Cardiac muscle cell (in vitro differentiated cells and primary cell): ENCODE results near the gene ZFPM1. TPM values are rescaled to one million over a fixed set of nuclear protein-coding genes. Genes with fewer than 3 reads are reported as not detected.

ENCODE experiments used
- DNase-seq, 2 donors: peaks; one replicate each; pipeline versions ENCODE4 v3.0.0 to v3.0.0-alpha.2; 2010 to 2017; ENCODE audit warnings: low read depth in 1 of 2, low spot score in 1 of 2
- H3K27ac ChIP-seq: fragments of 200-600 bp; sonication (generic); 2 replicates; pipeline ENCODE4 v1.5.1; 2016
- H3K27me3 ChIP-seq: fragments of 200-600 bp; sonication (generic); 2 replicates; pipeline ENCODE4 v1.6.0; 2016; ENCODE audit warnings: control low read depth
- H3K36me3 ChIP-seq: fragments of 200-600 bp; sonication (generic); 2 replicates; pipeline ENCODE4 v1.5.1; 2016; ENCODE audit warnings: control low read depth
- H3K4me1 ChIP-seq: fragments of 200-600 bp; sonication (generic); 2 replicates; pipeline ENCODE4 v1.8.1; 2017; ENCODE audit warnings: low read depth, mild to moderate bottlenecking, mixed run types
- H3K4me3 ChIP-seq: fragments of 200-600 bp; sonication (generic); 2 replicates; pipeline ENCODE4 v1.5.1; 2016; ENCODE audit warnings: mild to moderate bottlenecking
- H3K9me3 ChIP-seq: fragments of 200-600 bp; sonication (generic); 2 replicates; pipeline ENCODE4 v1.5.1; 2017; ENCODE audit warnings: low read depth, mild to moderate bottlenecking, control low read depth
- CTCF ChIP-seq: IDR thresholded peaks from 2 replicates; pipeline ENCODE4 v1.5.1; 2012; ENCODE audit warnings: low read depth, mild to moderate bottlenecking, low read length
- polyA plus RNA-seq: library from polyadenylated mRNA; unstranded; fragments of >200 nt; fragmentation: Nextera tagmentation; extraction: Ambion mirVana; gene quantifications from 2 replicates; pipeline ENCODE4 v1.2.1, GENCODE V29; 2016
- total RNA-seq: library from RNA; depleted of rRNA; stranded (reverse); fragments of >200 nt; gene quantifications from 2 replicates; pipeline ENCODE4 v1.2.3, GENCODE V29; 2016

ZFPM1 gene
- total and polyA plus RNA-seq, 2 experiments from 2014 or later = 7.6 to 9.4 TPM

GRCh38 chr16:88576307-88576706 is 123.2 kb downstream of the ZFPM1 start:
- peaks cover 4% of the 10 kb centered on the region for H3K4me1 ChIP-seq
- H3K4me3 ChIP-seq = no peak overlapping the region
- no peak for TF ChIP-seq CTCF
- DNase-seq = no peak
- H3K9me3 ChIP-seq = no peaks in the 10 kb centered on the region
- no peaks in the 10 kb centered on the region for H3K27me3 ChIP-seq
- H3K36me3 ChIP-seq = peaks cover 2% of the 10 kb centered on the region
- H3K27ac ChIP-seq = no peak overlapping the region

GRCh38 chr16:88577166-88577565 is 124.1 kb downstream of the ZFPM1 start:
- Histone ChIP-seq H3K9me3 (no peaks in the 10 kb centered on the region), H3K27me3 (no peaks in the 10 kb centered on the region), H3K27ac (no peak overlapping the region), H3K4me3 (no peak overlapping the region), H3K36me3 (peaks cover 2% of the 10 kb centered on the region), H3K4me1 (no peaks in the 10 kb centered on the region)
- TF ChIP-seq CTCF = no peak
- no peak for DNase-seq

- no peaks in the 10 kb centered on the region for H3K4me1 ChIP-seq
- no peak for TF ChIP-seq CTCF
- no peaks in the 10 kb centered on the region for H3K9me3 ChIP-seq
- no peak overlapping the region for H3K27ac ChIP-seq
- H3K27me3 ChIP-seq = no peaks in the 10 kb centered on the region
- peaks cover 2% of the 10 kb centered on the region for H3K36me3 ChIP-seq
- H3K4me3 ChIP-seq = no peak overlapping the region
- DNase-seq = no peak
Measured at GRCh38 chr16:88578446-88579313, 125.6 kb downstream of the ZFPM1 start.

GRCh38 chr16:88580371-88580770 is 127.3 kb downstream of the ZFPM1 start:
- Histone ChIP-seq H3K27me3 (no peaks in the 10 kb centered on the region), H3K36me3 (peaks cover 2% of the 10 kb centered on the region)
- no peak for TF ChIP-seq CTCF

GRCh38 chr16:88581033-88581432 is 128.0 kb downstream of the ZFPM1 start:
- TF ChIP-seq CTCF = no peak
- peaks cover 2% of the 10 kb centered on the region for H3K36me3 ChIP-seq
- H3K9me3 ChIP-seq = no peaks in the 10 kb centered on the region
- no peak overlapping the region for H3K27ac ChIP-seq
- no peaks in the 10 kb centered on the region for H3K27me3 ChIP-seq
- no peak for DNase-seq
- H3K4me3 ChIP-seq = no peak overlapping the region
- no peaks in the 10 kb centered on the region for H3K4me1 ChIP-seq

More at GRCh38 chr16:88580371-88580770, 127.3 kb downstream of the ZFPM1 start:
- no peak for DNase-seq
- no peaks in the 10 kb centered on the region for H3K4me1 ChIP-seq
- H3K4me3 ChIP-seq = no peak overlapping the region
- H3K27ac ChIP-seq = no peak overlapping the region
- no peaks in the 10 kb centered on the region for H3K9me3 ChIP-seq
